AG08396 (cell line): ENCODE measurements around the gene RABGAP1L.
A peak's percentile ranks its signal among the peaks of the same experiment; 100 is the strongest.

Experiments used
- DNase-seq: peaks from one replicate; pipeline ENCODE4 v3.0.0; 2012; ENCODE audit warnings: low spot score, mixed read lengths

The RABGAP1L gene

DNA sequence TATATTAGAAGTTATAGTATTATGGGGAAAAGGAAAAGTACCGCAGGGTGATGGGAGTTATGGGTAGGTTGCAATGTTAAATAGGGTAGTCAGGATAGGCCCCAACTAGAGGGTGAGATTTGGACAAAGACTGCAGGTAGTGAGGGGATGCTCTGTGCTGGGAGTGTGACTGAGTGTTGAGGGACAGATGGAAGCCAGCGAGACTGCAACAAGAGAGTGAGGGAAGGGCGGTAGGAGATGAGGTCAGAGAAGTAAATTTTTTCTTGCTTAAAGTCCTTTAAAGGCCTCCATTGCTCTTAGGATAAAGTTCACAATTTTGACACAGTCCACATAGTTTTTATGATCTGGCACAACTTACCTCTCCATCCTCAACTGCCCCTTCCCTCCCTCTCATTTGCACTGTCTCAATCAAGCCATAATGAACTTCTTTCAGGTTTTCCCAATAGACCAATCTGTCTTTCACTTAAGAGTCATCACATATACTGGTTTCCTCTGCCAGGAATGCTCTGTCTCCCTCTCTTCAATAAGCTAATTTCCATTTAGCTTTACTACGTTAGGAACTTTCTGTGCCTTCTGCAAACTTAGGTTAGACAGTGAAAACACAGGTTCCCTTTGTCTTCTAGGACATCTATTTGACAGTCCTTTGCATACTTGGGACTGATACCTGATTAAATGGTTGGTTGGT is 602.7 kb downstream of the RABGAP1L start:
- DNase-seq: no peak

DNA sequence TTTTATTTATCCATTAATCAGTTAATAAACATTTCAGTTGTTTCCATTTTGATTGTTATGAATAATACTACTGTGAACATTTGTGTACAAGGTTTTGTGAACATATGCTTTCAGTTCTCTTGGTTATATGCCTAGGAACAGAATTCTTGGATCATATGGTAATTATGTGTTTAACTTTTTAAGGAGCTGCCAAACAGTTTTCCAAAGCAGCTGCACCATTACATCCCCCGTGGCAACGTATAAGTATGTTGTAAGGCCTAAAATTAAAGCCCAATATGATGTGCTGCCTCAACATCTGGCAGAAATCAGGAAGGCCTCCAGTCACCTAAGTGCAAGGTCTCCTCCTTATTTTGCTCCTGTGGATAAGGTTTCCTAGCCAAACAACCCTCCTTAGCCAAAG is 604.9 kb downstream of the RABGAP1L start:
- DNase-seq: no peak

DNA sequence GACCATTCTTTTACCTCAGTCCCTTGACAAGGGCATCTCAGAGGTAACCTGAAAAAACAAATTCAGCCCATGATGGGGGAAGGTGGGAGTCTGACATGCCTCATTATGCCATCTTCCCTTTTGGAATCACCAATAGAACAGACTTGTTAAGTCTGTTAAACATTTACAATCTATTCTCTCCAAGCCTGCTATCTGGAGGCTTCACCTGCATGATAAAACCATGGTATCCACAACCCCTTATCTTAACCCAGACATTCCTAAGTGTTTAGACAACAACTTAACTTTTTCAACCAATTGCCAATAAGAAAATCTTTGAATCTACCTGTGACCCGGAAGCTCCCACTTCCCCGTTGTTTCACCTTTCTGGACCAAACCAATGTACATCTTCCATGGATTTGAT is 607.4 kb downstream of the RABGAP1L start:
- no peak for DNase-seq

DNA sequence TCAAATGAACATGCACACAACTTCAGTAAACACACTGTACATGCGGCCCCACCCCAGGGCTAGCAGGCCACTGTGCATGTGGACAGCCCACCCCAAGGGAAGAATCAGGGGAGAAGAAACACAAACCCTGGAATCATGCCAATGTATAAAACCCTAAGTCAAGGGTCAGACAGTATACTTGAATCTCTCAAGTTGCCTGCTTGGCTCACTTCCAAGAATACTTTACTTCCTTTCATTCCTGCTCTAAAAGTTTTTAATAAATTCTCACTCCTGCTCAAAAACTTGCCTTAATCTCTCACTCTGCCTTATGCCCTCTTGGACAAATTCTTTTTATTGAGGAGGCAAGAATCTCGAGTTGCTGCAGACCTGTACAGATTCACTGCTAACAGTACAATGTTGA is 609.2 kb downstream of the RABGAP1L start:
- DNase-seq: no peak

DNA sequence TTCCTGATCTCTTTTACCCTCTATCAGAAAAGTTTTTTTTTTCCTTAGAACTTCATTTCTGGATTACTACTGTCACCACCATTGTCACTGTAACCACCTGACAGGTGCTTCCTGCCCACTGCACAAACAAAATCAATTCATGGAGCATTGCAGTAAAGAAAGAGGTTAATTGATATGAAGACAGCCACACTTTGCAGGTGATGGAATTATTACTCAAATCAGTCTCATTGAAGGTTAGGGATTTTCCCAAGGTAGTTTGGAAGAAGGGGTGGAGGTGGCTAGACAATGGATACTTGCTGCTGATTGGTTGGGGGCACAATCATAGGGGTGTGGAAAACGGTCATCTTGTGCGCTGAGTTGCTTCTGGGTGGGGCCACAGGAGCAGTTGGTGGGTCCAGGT is 609.6 kb downstream of the RABGAP1L start:
- DNase-seq: no peak

DNA sequence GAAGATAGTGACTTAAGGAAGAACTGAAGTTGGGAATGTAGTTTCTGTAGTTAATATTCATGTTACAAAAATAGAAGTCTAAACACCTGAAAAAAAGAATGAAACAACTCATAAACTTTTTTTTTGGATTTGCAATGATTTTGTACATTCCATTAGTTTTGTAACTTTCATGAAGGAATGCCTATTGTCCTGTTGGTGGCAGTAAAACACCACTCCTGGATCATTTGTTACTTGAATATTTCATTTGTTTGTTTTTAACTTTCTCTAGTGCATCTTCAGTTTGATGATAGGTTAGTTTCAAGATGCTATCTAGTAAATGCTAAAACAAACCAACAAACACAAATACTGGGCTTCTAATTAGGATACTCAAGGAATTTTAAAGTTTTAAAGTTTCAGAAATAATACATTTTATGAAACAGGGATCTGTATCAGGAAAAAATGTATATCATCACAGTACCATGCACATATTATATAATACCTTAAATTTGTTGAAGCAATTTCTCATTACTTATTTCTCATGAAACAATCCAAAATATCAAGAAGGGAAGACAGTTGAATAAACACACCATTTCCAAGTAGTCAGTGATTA is 610.7 kb downstream of the RABGAP1L start:
- peak; percentile 38 for DNase-seq

DNA sequence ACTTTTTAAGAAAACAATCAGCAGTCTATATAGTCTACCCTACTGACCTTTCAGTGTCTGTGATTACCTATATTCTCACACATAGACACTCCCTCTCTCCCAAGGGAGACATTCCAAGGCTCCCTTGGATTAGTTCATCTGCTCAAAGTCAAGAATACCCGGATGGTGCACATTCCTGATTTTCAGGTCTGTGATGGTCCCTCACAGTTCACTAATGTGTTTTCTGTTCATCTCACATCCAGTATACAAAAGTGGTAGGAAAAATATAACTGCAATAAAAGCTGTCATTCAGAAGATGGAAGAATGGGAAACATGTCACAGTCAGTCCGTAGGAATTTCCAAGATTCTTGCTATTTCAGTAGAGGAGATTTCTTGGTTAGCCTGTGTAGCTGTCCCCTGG is 616.3 kb downstream of the RABGAP1L start:
- DNase-seq: no peak

DNA sequence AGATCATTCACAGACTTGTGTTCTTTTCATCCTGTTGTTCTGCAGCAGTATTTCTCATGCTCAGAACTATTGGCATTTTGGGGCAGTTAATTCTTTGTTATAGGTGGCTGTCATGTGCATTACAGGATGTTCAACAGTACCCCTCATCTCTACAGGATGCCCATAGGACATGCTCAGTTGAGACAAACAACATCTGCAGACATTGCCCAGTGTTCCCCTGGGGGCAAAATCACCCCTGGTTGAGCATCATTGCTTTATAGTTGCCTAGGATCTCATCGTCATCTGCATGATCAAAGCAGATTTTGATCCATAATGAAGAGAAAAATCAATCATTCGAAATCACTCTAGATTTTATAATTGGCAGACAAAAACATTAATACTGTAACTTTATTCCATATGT is 617.9 kb downstream of the RABGAP1L start:
- DNase-seq: no peak

DNA sequence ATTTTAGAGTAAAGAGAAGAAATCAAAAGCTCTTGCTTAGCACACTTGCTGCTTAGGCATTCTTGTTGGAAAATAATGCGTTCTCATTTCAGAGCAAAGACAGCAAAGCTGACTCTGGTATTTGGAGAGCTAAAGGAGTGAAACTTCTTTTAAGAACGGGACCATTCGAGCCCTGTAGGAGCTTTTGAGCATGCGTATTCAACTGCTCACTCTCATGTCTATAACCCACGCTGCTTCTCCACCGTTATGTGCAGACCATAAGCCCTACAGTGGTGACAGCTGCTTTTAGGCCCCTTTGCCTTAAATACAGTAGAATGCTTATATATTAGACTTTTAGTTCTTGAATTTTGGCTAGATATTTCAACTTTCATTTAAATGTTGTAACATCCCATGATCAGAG is 626.2 kb downstream of the RABGAP1L start:
- DNase-seq: no peak

DNA sequence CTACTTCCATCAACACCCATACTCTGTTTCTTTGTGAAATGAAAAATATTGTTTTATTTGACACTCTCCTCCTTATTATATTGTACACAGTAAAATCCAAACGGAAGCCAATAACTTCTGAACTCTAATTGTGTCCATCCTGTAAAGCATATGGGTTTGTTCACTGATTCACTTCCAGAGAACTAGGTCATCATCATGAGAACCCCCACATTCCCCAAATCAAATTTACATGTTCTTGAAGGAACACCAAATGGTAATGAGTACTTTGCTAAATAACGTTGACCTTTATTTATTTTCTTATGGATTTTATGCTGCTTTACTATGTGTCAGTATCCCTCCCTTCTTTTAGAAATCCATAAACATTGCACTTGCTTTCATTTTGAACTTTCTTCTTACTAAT is 627.0 kb downstream of the RABGAP1L start:
- no peak for DNase-seq

DNA sequence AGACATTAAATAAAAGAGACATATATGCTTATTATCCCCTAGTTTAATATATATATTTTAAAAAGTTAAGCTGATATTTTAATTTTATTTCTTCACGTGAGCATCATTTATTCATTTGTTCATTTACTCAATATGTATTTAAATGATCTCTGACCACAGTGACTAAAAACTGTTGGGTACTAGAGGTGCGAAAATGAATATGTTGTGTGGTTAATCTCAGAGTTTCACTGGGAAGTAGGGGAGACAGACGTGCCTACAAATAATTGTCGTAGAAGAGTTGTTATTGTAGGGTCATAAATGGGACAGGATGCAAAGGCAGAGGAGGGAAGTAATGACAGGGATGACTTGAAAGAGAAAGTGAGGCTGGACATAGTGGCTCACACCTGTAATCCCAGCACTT is 627.4 kb downstream of the RABGAP1L start:
- no peak for DNase-seq

DNA sequence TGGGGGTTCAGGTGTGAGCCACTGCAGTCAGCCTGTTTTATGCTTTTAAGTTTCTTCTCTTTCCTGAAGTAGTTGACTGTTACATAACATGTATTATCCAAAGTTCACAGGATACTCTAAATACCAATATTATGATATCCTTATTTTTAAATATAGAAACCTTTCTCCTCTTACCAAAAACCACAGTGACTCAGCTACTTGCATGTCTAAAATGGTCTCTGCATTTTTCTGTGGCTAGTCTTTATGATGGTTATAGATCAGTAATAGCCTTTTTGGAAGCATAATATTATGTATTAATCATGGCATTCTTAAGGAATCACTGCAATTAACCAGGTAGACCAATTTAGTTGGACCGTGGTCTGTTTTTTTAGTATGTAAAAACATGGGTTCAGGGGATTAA is 629.7 kb downstream of the RABGAP1L start:
- peak; percentile 67 for DNase-seq

DNA sequence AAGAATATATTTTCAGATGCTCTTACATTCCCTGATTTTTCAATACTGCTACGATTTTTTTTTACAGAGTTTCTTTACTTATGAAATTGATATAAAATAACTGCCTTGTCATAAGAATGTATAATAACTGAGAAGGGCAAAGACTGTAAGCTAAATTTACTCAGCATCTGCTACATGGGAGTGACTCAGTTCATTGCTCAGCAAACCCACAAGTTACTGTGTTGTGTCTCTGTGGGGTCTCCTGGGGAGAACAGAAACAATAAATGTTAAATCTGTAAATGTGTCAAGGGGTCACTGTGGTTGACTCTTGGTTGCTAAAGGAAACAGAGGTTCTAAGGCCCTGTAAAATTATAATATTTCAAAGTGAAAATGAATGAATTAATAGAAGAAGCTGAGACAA is 630.1 kb downstream of the RABGAP1L start:
- DNase-seq: peak; percentile 41

DNA sequence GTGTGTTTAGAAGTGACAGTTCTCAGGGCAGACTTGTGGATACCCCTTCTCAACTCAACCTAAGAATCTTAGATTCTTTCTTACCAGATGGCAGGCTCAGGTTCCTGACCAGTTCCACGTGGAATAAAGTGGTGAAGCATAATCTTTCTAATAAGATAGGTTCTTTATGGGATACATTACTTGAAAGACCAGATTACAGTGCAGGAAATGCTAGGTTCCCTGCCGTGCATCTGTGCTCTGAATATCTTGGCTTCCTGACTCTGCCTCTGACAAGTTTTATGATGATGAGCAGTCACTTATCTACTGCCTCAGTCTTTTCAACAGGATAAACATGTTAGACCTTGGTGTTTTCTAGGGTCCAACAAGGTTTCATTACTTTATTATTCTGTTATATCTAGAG is 632.5 kb downstream of the RABGAP1L start:
- no peak for DNase-seq

DNA sequence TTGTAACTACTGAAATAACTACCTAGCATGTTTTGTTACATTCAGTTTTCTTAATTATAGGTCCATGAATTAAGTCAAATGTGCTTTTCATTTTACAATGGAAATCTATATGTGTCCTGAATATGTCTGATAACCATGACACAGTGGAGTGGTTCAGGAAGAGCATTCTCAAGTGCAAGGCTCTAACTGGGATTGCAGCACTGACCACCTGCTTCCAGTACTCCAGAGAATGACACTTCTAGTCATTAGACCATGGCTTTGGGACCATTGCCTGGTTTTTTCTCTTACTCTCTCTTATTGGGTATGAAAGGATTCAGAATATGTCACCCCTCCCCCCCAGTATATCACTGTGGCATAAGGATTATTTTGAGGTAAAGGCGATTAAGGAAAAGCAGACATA is 635.5 kb downstream of the RABGAP1L start:
- no peak for DNase-seq

DNA sequence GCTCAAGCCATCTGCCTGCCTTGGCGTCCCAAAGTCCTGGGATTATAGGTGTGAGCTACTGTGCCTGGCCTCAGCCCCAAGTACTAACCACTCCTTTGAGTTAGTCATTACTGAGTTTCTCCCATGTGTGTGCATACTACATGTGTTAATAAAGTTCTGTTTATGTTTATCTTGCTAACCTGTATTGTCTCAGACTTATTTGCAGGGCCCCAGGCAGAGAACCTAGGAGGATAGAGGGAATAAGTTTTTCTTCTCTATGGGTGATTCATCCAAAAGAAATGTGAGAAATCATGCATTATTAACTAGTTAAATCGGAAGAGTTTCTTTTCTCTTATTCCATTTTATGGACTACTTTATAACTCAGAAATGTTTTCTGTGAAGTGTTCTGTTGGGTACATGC is 636.5 kb downstream of the RABGAP1L start:
- no peak for DNase-seq

DNA sequence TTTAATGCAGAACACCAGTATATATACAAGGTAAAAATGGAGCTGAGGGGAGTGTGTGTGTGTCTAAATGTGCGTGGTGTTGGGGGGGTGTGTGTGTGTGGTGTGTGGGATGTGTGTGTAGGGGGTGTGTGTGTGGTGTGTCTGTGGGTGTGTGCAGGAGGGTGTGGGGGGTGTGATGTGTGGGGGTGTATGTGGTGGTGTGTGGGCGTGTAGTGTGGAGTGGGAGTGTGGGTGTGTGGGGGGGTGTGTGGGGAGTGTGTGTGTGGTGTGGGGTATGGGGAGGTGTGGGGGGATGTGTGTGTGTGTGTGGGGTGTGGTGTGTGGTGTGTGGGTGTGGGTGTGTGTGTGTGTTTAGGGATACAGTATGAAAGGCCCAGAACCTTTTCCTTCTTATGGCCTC is 638.1 kb downstream of the RABGAP1L start:
- DNase-seq: no peak

DNA sequence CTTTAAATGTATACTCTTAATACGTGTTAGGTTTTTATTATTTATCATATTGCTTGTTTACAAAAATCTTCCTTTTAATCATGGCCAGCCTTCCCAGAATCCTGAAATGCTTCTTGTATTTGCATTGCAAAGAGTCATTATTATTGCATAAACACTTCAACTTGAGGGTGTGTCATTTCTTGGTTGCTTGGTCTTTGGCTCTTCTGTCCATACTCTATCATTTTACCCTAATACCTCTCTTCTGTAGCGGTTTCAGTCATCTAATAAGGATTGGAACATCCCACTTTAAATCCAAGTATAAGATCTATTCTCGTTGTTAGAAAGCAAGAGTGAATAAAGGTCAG is 639.8 kb downstream of the RABGAP1L start:
- DNase-seq: no peak

DNA sequence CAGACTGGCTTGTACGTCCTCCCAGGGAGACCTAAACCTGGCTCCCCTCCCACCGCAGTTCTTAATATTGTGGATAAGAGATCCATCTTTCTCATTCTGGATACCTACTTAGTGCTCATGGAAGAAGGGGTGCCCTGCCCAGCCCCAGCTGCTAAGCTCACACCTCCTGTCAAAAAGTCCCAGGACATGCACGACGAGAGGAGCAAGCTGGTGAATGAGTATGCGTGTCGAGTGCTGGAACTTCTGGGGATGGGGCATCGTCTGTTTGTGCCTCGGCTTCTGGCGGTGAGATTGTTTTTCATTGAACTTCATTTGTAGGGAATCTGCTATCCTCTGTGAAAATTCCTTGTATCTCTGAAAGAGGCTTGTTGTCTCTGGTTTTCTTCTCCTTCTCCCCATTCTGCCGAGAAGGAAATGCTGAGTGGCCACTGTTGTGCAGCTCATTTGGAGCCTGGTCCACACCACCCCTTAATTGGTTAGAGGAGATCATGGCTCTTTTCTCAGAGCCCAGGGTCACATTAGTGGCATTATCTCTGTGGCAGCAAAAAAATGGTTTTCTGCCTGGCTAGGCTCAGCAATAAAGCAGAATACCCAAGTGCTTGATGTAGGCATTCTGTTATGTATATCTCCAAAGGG is 641.0 kb downstream of the RABGAP1L start:
- peak; percentile 4 for DNase-seq

DNA sequence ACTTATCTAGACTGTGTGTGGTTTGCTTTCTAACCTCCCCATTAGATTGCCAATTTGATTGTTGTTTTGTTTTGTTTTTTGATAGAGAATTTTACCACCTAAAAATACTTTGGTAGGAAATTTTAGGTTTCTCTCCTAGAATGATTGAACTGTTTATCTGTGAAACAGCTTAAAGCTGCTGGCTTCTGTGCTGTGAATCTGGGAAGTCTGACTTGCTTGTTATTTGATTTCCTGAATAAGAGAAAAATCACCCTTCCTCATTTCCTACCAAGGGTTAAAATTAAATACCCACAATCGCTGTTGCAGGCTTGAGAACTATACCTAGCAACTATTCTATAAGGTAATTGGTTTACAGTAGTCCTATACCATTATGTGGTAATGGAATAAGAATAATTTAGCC is 641.6 kb downstream of the RABGAP1L start:
- no peak for DNase-seq

DNA sequence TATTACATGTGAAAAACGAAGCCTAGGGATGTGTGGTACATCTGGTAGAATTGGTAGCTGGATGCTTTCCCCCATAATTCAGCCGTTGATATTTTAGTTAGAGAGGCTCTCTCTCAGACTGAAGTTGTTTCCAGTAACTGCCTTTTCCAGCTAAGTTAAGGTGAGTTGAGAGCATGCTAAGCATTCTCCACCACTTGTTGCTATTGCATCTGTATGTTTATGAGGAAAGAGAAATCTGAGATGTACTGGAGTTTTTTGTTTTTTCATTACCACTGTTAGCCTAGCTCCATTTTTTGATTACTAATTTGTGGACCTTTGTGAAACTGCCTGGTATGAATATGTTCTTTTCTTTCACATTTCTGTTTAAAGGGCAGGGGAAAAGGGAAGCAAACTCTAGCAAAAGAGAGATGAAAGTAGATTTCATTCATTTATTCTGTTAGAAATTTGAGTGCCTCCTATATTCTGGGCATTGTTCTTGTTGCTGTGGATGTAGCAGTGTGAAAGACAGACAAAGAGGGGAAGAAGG is 650.5 kb downstream of the RABGAP1L start:
- no peak for DNase-seq

DNA sequence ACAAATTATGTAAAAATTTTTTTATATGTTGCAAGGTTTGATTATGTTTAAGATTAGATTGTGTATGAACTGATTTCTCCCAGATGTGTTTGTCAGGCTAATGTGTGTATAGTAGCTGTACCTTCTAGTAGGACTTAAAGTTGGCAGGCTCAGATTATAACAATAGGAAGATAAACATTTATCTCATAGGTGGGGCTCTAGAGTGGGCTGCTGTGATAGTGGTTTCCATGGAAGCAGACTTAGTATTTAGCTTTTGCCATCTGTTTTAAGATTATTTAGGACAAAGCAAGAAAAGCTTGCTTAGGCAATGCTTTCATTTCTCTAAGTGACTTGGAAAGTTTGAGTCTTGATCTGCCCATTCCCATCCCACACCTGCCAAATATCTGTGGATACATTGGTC is 652.7 kb downstream of the RABGAP1L start:
- no peak for DNase-seq

DNA sequence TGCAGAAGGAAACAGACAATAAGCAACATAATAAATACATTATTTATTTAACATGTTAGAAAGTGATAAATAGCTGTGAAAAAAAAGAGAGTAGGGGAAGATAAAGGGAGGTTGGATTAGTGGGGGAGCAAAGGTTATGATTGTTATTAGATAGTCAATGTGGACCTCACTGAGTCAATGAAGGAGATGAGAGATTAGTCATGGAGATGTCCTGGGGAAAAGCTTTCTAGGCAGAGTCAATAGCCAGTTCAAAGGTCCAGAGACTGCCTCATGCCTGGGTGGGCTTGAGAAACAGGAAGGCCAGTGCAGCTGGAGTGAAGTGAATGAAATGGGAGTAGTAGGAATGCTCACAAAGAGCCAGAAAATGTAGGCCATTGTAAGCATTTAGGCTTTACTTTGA is 653.3 kb downstream of the RABGAP1L start:
- DNase-seq: no peak

DNA sequence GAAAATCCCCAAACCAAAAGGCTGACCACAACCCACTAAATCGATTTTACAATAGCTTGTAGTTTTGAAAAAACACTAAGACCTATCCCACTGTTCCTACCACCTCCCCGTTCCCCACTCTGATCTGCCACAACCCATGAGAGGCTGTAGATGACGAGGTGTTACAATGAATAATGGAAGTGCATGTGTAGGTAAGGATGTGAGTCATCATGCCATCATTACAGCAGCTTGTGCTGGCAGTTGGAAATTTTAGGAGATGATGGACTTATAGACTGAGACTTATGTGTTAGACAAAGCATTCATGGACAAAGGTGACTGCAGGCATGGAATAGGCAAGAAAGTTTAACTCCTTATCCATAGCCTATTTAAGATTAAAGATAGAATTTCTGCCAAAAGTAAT is 655.7 kb downstream of the RABGAP1L start:
- DNase-seq: peak; percentile 10
